ENCODE results near the gene MVB12B. TPM values are rescaled to one million over a fixed set of nuclear protein-coding genes. Genes with fewer than 3 reads are reported as not detected.

Gene MVB12B
- total RNA-seq, 2 donors from 2014 or later, result 18.6 to 19.7 TPM

DNA sequence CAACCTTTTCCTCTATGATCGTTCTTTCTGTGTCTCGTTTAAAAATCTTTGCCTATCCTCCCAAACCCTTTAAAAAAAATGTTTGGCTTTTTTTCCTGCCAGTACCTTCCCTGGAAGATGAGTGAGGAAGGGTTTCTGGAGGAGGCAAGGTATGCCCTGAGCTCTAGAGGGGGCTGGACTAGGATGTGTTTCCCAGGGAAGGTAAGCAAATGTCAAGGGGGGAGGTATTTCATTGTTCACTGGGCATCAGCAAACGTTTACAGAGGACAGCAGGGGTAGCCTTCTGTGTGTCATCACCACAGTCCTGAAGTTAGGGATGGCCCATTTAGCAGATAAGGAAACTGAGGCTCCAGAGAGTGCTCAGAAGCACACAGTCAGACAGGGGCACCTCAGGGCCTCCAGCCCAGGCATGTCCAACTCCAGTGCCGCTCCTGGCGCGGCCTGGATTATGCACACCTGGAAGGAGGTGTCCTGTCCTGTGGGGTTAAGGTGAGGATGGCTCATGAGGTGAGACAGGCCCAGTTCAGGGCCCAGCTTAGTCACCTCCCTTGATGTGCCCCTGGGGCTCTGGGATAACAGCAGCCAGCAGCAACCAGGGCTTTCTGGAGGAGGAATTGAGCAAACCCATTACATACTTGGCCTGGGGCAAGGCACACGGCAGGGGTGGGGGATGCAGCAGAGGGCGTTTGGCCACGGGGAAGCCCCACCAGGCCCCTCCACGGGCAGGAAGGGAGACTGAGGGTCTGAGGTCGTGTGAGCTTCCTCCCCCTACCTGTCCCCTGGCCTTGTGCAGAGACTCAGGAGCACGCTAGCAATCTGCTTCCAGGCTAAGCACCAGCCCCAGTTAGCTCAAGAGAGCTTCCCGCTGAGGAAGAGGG is 186.8 kb downstream of the MVB12B start:
- H3K4me1 ChIP-seq (ENCODE audit: control insufficient read depth, insufficient read depth, low read length), result peaks cover 18% of the 10 kb centered on the region
- TF ChIP-seq, protein P1, sequence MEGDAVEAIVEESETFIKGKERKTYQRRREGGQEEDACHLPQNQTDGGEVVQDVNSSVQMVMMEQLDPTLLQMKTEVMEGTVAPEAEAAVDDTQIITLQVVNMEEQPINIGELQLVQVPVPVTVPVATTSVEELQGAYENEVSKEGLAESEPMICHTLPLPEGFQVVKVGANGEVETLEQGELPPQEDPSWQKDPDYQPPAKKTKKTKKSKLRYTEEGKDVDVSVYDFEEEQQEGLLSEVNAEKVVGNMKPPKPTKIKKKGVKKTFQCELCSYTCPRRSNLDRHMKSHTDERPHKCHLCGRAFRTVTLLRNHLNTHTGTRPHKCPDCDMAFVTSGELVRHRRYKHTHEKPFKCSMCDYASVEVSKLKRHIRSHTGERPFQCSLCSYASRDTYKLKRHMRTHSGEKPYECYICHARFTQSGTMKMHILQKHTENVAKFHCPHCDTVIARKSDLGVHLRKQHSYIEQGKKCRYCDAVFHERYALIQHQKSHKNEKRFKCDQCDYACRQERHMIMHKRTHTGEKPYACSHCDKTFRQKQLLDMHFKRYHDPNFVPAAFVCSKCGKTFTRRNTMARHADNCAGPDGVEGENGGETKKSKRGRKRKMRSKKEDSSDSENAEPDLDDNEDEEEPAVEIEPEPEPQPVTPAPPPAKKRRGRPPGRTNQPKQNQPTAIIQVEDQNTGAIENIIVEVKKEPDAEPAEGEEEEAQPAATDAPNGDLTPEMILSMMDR (conservative IDR thresholded peaks at IDR 0.05), result no peak
- Mint-ChIP-seq H3K9me3 (no peaks in the 10 kb centered on the region), H3K36me3 (ENCODE audit: low read depth) (no peaks in the 10 kb centered on the region), H3K27me3 (ENCODE audit: insufficient read depth) (peaks cover 8% of the 10 kb centered on the region), H3K4me1 (peaks cover 31% of the 10 kb centered on the region), H3K27ac (peak overlapping the region; percentile 30), H3K4me3 (peak overlapping the region; percentile 35)
- 24 to 62% methylated on average over 5 to 13 of the region's 13 CpGs for WGBS, 2 experiments (ENCODE audit: insufficient coverage in 1 of 2, insufficient read length in 1 of 2)
- no peak overlapping the region for H3K9ac ChIP-seq (ENCODE audit: extremely low read depth, low read length, poor library complexity, severe bottlenecking)
- no peaks in the 10 kb centered on the region for H3K27me3 ChIP-seq (ENCODE audit: control insufficient read depth, insufficient read depth, low read length, poor library complexity, severe bottlenecking)
- H3K9me3 ChIP-seq (ENCODE audit: control insufficient read depth, low read length), result no peaks in the 10 kb centered on the region
- no peak overlapping the region for H3K4me3 ChIP-seq (ENCODE audit: low read length)
- DNase-seq, result no peak
- H3K36me3 ChIP-seq (ENCODE audit: control insufficient read depth, insufficient read depth, low read length), result no peaks in the 10 kb centered on the region
- H3K27ac ChIP-seq (ENCODE audit: low read depth, low read length), result no peak overlapping the region

DNA sequence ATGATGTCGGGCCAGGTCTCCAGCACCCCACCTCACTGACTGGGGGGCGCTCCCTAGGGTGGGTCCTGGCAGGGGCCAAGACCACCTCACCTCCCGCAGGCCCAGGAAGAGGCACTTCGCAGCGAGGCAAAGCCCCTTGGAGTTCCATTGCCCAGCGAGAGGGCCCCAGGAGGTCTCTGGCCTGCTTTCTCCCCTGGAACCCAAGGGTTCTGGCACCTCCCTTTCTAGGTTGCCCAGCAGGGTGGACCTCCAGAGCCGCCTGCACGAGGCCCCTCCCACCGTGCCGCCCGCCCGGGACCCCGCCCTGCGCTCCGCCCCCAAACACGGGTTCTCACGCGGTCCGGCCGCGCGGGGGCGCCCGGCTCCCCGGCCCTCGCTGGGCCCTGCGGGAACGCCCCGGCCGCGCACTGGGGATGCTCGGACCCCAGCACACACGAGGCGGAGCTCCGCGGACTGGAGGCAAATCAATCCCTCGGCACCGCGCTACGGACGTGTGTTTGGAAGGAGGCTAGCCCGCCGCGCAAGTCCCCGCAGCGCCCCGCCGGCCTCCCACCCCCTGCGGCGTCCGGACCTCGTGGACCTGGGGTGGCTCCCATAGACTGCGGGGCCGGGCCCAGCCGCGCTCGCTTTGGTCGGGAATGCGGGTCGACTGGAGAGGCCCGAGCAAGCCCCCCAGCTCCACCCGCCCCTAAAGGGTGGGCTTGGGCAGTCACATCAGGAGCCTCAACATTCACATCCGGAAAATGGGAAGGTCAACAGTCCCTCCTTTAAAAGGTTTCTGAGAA is 187.6 kb downstream of the MVB12B start:
- 21 to 37% methylated on average over 16 to 63 of the region's 63 CpGs for WGBS, 2 experiments (ENCODE audit: insufficient coverage in 1 of 2, insufficient read length in 1 of 2)
- H3K36me3 ChIP-seq (ENCODE audit: control insufficient read depth, insufficient read depth, low read length), result no peaks in the 10 kb centered on the region
- H3K36me3 Mint-ChIP-seq (ENCODE audit: low read depth), result no peaks in the 10 kb centered on the region
- no peaks in the 10 kb centered on the region for H3K9me3 ChIP-seq (ENCODE audit: control insufficient read depth, low read length)
- H3K4me1 Mint-ChIP-seq, result peaks cover 39% of the 10 kb centered on the region
- H3K4me3 ChIP-seq (ENCODE audit: low read length), result no peak overlapping the region
- peak overlapping the region; percentile 35 for H3K4me3 Mint-ChIP-seq
- no peak overlapping the region for H3K27ac Mint-ChIP-seq
- TF ChIP-seq, protein P1 (conservative IDR thresholded peaks at IDR 0.05), result peak; percentile 81
- no peaks in the 10 kb centered on the region for H3K9me3 Mint-ChIP-seq
- no peak overlapping the region for H3K9ac ChIP-seq (ENCODE audit: extremely low read depth, low read length, poor library complexity, severe bottlenecking)
- H3K4me1 ChIP-seq (ENCODE audit: control insufficient read depth, insufficient read depth, low read length), result peaks cover 21% of the 10 kb centered on the region
- peaks cover 8% of the 10 kb centered on the region for H3K27me3 Mint-ChIP-seq (ENCODE audit: insufficient read depth)
- no peak overlapping the region for H3K27ac ChIP-seq (ENCODE audit: low read depth, low read length)
- DNase-seq, result peak; percentile 95
- H3K27me3 ChIP-seq (ENCODE audit: control insufficient read depth, insufficient read depth, low read length, poor library complexity, severe bottlenecking), result no peaks in the 10 kb centered on the region

DNA sequence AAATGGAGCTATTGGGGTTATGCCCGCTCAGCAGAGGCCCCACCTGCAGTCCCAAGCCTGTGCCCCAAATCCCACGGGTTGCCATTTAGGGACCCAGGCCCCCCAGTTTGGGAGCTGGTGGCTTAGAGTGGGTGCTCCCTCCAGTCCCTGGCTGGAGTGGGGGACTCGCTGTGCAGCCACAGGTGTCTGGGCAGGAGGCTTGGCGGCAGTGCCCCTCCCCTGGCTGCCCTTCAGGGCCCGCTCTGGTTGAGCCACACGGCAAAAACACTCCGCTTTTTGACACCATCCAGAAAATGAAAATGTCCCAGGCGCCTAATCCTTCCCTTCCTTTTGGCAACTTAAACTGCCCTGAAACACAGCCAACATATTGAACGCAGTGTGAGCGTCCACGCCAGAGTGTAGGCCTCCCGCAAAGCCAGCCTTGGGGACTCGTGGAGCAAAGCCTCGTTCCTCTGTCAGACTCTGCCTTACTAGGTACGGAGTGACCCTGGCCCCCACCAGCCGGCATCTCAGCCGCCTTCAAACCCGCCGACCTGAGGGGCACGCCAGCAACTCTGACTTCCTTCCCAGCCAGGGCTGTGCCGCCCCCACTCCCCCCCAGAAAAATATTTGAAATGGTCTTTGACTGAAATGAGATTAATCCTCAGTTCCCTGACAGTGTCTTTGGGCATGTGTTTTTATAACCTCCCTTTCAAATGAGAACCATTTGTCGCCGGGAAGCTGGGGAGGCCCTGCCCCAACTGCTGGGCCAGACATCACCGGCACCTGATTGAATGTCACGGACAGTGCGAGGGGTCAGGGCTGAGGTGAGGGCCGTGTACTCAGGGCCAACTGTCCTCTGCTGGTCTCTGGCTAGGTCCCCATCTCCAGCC is 188.6 kb downstream of the MVB12B start:
- no peak overlapping the region for H3K4me3 Mint-ChIP-seq
- H3K36me3 Mint-ChIP-seq (ENCODE audit: low read depth), result no peaks in the 10 kb centered on the region
- H3K9me3 Mint-ChIP-seq, result no peaks in the 10 kb centered on the region
- H3K4me1 Mint-ChIP-seq, result peaks cover 49% of the 10 kb centered on the region
- TF ChIP-seq, protein P1 (conservative IDR thresholded peaks at IDR 0.05), result no peak
- H3K9ac ChIP-seq (ENCODE audit: extremely low read depth, low read length, poor library complexity, severe bottlenecking), result no peak overlapping the region
- H3K36me3 ChIP-seq (ENCODE audit: control insufficient read depth, insufficient read depth, low read length), result no peaks in the 10 kb centered on the region
- DNase-seq, result no peak
- H3K27me3 Mint-ChIP-seq (ENCODE audit: insufficient read depth), result peaks cover 8% of the 10 kb centered on the region
- 91 to 97% methylated on average over 22 to 27 of the region's 27 CpGs for WGBS, 2 experiments (ENCODE audit: insufficient coverage in 1 of 2, insufficient read length in 1 of 2)
- H3K9me3 ChIP-seq (ENCODE audit: control insufficient read depth, low read length), result no peaks in the 10 kb centered on the region
- no peaks in the 10 kb centered on the region for H3K27me3 ChIP-seq (ENCODE audit: control insufficient read depth, insufficient read depth, low read length, poor library complexity, severe bottlenecking)
- H3K27ac ChIP-seq (ENCODE audit: low read depth, low read length), result no peak overlapping the region
- H3K4me1 ChIP-seq (ENCODE audit: control insufficient read depth, insufficient read depth, low read length), result peaks cover 29% of the 10 kb centered on the region
- H3K4me3 ChIP-seq (ENCODE audit: low read length), result no peak overlapping the region
- no peak overlapping the region for H3K27ac Mint-ChIP-seq

Data from endodermal cell (in vitro differentiated cells).